HG03159 (cell line): ENCODE results near the gene C9orf153.
A peak's percentile ranks its signal among the peaks of the same experiment; 100 is the strongest.
"Not testable (repeated sequence)": the region's sequence is repeated elsewhere in the genome, so short reads cannot be mapped to it uniquely, and the experiment has no call there.

Experiments used
- ATAC-seq: cut with Tn5 transposase; IDR thresholded peaks from one replicate; pipeline ENCODE4 v1.9.1; 2021; ENCODE audit warnings: mild to moderate bottlenecking, moderate library complexity; ENCODE audit not compliant: unreplicated experiment

Gene C9orf153

GRCh38 chr9:86259557-86259956 lies at the start of gene C9orf153:
TSS of gene C9orf153 (minus strand) at chr9:86259657. CDS start at chr9:86229603, 30,054 bp downstream.
- no peak for ATAC-seq

GRCh38 chr9:86308687-86309086 lies 49.2 kb upstream of the C9orf153 start:
- no peak for ATAC-seq

- ATAC-seq, result no peak
Measured at GRCh38 chr9:86304236-86304730, 44.8 kb upstream of the C9orf153 start.

GRCh38 chr9:86303316-86303975 lies 44.0 kb upstream of the C9orf153 start:
- no peak for ATAC-seq

- no peak for ATAC-seq
Measured at GRCh38 chr9:86301686-86302085, 42.2 kb upstream of the C9orf153 start.

- no peak for ATAC-seq
Measured at GRCh38 chr9:86300701-86301100, 41.2 kb upstream of the C9orf153 start.

GRCh38 chr9:86298873-86299272 lies 39.4 kb upstream of the C9orf153 start:
- no peak for ATAC-seq

- ATAC-seq, result not testable (repeated sequence)
Measured at GRCh38 chr9:86290341-86290740, 30.9 kb upstream of the C9orf153 start.

GRCh38 chr9:86288499-86289198 lies 29.2 kb upstream of the C9orf153 start:
- ATAC-seq, result no peak

- no peak for ATAC-seq
Measured at GRCh38 chr9:86287013-86287412, 27.6 kb upstream of the C9orf153 start.

- no peak for ATAC-seq
Measured at GRCh38 chr9:86286278-86286677, 26.8 kb upstream of the C9orf153 start.

GRCh38 chr9:86285261-86285660 lies 25.8 kb upstream of the C9orf153 start:
- ATAC-seq, result no peak

- peak; percentile 21 for ATAC-seq
Measured at GRCh38 chr9:86282979-86283535, 23.6 kb upstream of the C9orf153 start.

GRCh38 chr9:86282077-86282978 lies 22.9 kb upstream of the C9orf153 start, which contains the start of gene ISCA1:
TSS of gene ISCA1 (minus strand) at chr9:86282538. CDS start at chr9:86282458, 80 bp downstream.
- ATAC-seq, result peak; percentile 80

- peak; percentile 38 for ATAC-seq
Measured at GRCh38 chr9:86281593-86282076, 22.2 kb upstream of the C9orf153 start.

- ATAC-seq, result no peak
Measured at GRCh38 chr9:86280580-86280979, 21.1 kb upstream of the C9orf153 start.

GRCh38 chr9:86279839-86280238 lies 20.4 kb upstream of the C9orf153 start:
- no peak for ATAC-seq

GRCh38 chr9:86277072-86277471 lies 17.6 kb upstream of the C9orf153 start:
- no peak for ATAC-seq

GRCh38 chr9:86275962-86276361 lies 16.5 kb upstream of the C9orf153 start:
- no peak for ATAC-seq

GRCh38 chr9:86274821-86275643 lies 15.6 kb upstream of the C9orf153 start:
- ATAC-seq, result no peak
